Chondrocyte (in vitro differentiated cells): ENCODE measurements around the gene JMJD8. TPM values are rescaled to one million over a fixed set of nuclear protein-coding genes. Genes with fewer than 3 reads are reported as not detected.

Source experiments
- DNase-seq: peaks from one replicate; pipeline ENCODE4 v3.0.0; 2021; ENCODE audit warnings: mixed read lengths, low spot score
- H3K27ac Mint-ChIP-seq: one replicate; pipeline ENCODE4 v1.8.0; 2021; ENCODE audit warnings: mild to moderate bottlenecking, moderate library complexity, mixed read lengths; ENCODE audit not compliant: unreplicated experiment
- H3K27me3 Mint-ChIP-seq: 2 replicates; pipeline ENCODE4 v1.8.0; 2021; ENCODE audit warnings: low read depth, mixed read lengths
- H3K36me3 Mint-ChIP-seq: 2 replicates; pipeline ENCODE4 v1.8.0; 2021; ENCODE audit warnings: low read depth, mixed read lengths
- H3K4me1 Mint-ChIP-seq: 2 replicates; pipeline ENCODE4 v1.8.0; 2021; ENCODE audit warnings: low read depth, mild to moderate bottlenecking, mixed read lengths
- H3K4me3 Mint-ChIP-seq: one replicate; pipeline ENCODE4 v1.8.0; 2021; ENCODE audit warnings: mild to moderate bottlenecking, moderate library complexity, mixed read lengths; ENCODE audit not compliant: unreplicated experiment
- H3K9me3 Mint-ChIP-seq: 2 replicates; pipeline ENCODE4 v1.8.0; 2021; ENCODE audit warnings: low read depth, mixed read lengths
- CTCF ChIP-seq: fragments of 200-600 bp; sonication (generic); IDR thresholded peaks from 2 replicates; pipeline ENCODE4 v1.5.0; 2021; ENCODE audit warnings: antibody characterized with exemption, mild to moderate bottlenecking, moderate library complexity
- total RNA-seq: library from RNA; stranded (reverse); gene quantifications from 3 replicates; pipeline ENCODE4 v1.2.1, GENCODE V29; 2021

Gene JMJD8
- total RNA-seq, 1 donor from 2014 or later, result 39.2 TPM

DNA sequence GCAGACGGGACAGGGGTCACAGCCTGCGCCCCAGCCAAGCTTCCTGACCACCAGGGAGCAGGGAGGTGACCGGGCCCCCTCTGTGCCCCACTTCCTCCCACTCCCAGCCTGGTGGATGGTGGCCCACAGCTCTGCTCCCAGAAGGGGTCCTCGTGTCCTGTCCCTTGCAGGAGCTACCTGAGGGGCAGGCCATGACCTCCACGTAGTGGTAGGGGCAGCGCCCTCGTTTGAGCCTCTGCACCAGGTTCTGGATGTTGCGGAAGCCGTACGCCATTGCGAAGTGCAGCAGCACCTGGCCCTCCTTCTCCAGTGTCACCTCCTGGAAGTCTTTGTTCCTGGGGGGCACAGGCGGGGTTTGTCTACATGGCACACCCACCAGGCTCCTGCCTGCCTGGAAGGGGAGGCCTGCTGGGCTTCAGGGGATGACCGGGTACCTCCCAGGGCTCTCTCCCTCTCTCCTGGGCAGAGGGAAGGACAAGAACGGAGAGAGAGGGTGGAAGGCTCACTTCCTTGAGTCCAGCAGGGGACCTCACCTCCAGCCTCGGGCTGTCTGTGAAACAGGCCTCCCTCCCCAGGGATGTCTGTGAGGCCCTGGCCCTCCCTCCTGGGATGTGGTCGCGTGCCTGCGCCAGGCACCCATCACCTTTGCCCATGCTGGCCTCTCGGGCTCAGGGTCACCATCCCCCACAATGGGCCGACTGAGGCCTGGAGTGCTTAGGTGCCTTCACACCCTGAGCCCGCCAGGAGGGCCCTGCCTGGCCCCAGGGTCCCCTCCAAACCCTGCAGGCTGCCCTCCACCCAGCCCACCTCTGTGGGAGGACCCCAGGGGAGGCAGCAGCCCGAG lies 46.8 kb upstream of the JMJD8 start:
- Mint-ChIP-seq H3K36me3 (peaks cover 3% of the 10 kb centered on the region), H3K4me3 (no peak overlapping the region), H3K4me1 (peaks cover 3% of the 10 kb centered on the region), H3K27me3 (no peaks in the 10 kb centered on the region), H3K27ac (no peak overlapping the region), H3K9me3 (no peaks in the 10 kb centered on the region)
- no peak for TF ChIP-seq CTCF
- DNase-seq, result no peak

GRCh38 chr16:729768-730665 lies 45.9 kb upstream of the JMJD8 start:
- Mint-ChIP-seq H3K4me3 (no peak overlapping the region), H3K4me1 (peaks cover 3% of the 10 kb centered on the region), H3K27ac (no peak overlapping the region), H3K9me3 (no peaks in the 10 kb centered on the region), H3K36me3 (no peaks in the 10 kb centered on the region), H3K27me3 (no peaks in the 10 kb centered on the region)
- no peak for TF ChIP-seq CTCF
- DNase-seq, result no peak

GRCh38 chr16:728890-729744 lies 45.0 kb upstream of the JMJD8 start:
- TF ChIP-seq CTCF, result no peak
- H3K36me3 Mint-ChIP-seq, result no peaks in the 10 kb centered on the region
- no peak overlapping the region for H3K4me3 Mint-ChIP-seq
- DNase-seq, result no peak
- peaks cover 3% of the 10 kb centered on the region for H3K4me1 Mint-ChIP-seq
- no peak overlapping the region for H3K27ac Mint-ChIP-seq
- no peaks in the 10 kb centered on the region for H3K9me3 Mint-ChIP-seq
- H3K27me3 Mint-ChIP-seq, result no peaks in the 10 kb centered on the region

- DNase-seq, result no peak
- H3K27ac Mint-ChIP-seq, result no peak overlapping the region
- peaks cover 3% of the 10 kb centered on the region for H3K4me1 Mint-ChIP-seq
- TF ChIP-seq CTCF, result no peak
- no peaks in the 10 kb centered on the region for H3K27me3 Mint-ChIP-seq
- no peaks in the 10 kb centered on the region for H3K9me3 Mint-ChIP-seq
- peak overlapping the region; percentile 60 for H3K4me3 Mint-ChIP-seq
- no peaks in the 10 kb centered on the region for H3K36me3 Mint-ChIP-seq
These were observed 44.2 kb upstream of the JMJD8 start for GRCh38 chr16:728131-728889.
